ENCODE results near the gene PRRT4.
A peak's percentile ranks its signal among the peaks of the same experiment; 100 is the strongest.

PRRT4 gene

GRCh38 chr7:128356546-128357216, 4.8 kb downstream of the PRRT4 start:
- peaks cover 14% of the 10 kb centered on the region for H3K27me3 ChIP-seq
- no peak overlapping the region for H3K27ac ChIP-seq
- H3K4me3 ChIP-seq (ENCODE audit: low read depth in 1 of 2, low read length in 1 of 2): no peak overlapping the region
- H3K36me3 ChIP-seq: no peaks in the 10 kb centered on the region
- no peaks in the 10 kb centered on the region for H3K9me3 ChIP-seq
- TF ChIP-seq CTCF (IDR thresholded peaks at IDR 0.05): no peak
- H3K4me1 ChIP-seq (ENCODE audit: control insufficient read depth in 1 of 2, insufficient read depth in 1 of 2, low read depth in 1 of 2, low read length in 1 of 2): peaks cover 54 to 58% of the 10 kb centered on the region in 2 experiments

DNA sequence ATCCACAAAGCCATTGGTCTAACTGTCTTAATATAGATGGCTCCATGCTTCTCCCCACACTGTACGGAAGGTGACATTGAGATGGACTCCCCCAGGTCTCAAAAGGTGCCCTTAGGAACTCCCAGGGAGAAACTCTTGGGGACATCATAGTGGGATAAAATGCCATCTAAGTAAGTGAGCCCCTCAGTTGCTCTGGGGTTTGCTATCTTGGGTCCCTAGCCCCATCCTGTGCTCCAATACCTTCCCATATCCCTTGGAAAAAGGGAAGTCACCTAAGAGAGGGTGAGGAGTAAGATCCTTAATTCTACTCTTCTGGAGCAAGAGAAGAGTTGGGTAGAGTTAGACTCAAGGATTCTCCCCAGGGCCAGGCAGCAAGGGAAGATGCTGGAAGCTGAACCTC, 7.9 kb downstream of the PRRT4 start:
- Histone ChIP-seq H3K27me3 (peaks cover 32% of the 10 kb centered on the region), H3K27ac (no peak overlapping the region), H3K9me3 (no peaks in the 10 kb centered on the region), H3K4me1 (ENCODE audit: control insufficient read depth in 1 of 2, insufficient read depth in 1 of 2, low read depth in 1 of 2, low read length in 1 of 2) (peaks cover 36 to 40% of the 10 kb centered on the region in 2 experiments), H3K36me3 (no peaks in the 10 kb centered on the region), H3K4me3 (ENCODE audit: low read depth in 1 of 2, low read length in 1 of 2) (no peak overlapping the region)
- TF ChIP-seq CTCF (IDR thresholded peaks at IDR 0.05): no peak

GRCh38 chr7:128353189-128353588, 8.3 kb downstream of the PRRT4 start:
- peaks cover 31 to 36% of the 10 kb centered on the region in 2 experiments for H3K4me1 ChIP-seq (ENCODE audit: control insufficient read depth in 1 of 2, insufficient read depth in 1 of 2, low read depth in 1 of 2, low read length in 1 of 2)
- H3K36me3 ChIP-seq: no peaks in the 10 kb centered on the region
- no peak overlapping the region for H3K27ac ChIP-seq
- TF ChIP-seq CTCF (IDR thresholded peaks at IDR 0.05): no peak
- peaks cover 32% of the 10 kb centered on the region for H3K27me3 ChIP-seq
- H3K9me3 ChIP-seq: no peaks in the 10 kb centered on the region
- no peak overlapping the region for H3K4me3 ChIP-seq (ENCODE audit: low read depth in 1 of 2, low read length in 1 of 2)

- no peaks in the 10 kb centered on the region for H3K36me3 ChIP-seq
- H3K27ac ChIP-seq: no peak overlapping the region
- peak overlapping the region in 1 of 2 experiments; percentile 46 for H3K4me3 ChIP-seq (ENCODE audit: low read depth in 1 of 2, low read length in 1 of 2)
- TF ChIP-seq CTCF (IDR thresholded peaks at IDR 0.05): no peak
- no peaks in the 10 kb centered on the region for H3K9me3 ChIP-seq
- H3K4me1 ChIP-seq (ENCODE audit: control insufficient read depth in 1 of 2, insufficient read depth in 1 of 2, low read depth in 1 of 2, low read length in 1 of 2): peaks cover 26 to 31% of the 10 kb centered on the region in 2 experiments
- peaks cover 32% of the 10 kb centered on the region for H3K27me3 ChIP-seq
These were observed 8.9 kb downstream of the PRRT4 start for GRCh38 chr7:128352636-128353035.

- Histone ChIP-seq H3K9me3 (no peaks in the 10 kb centered on the region), H3K4me1 (ENCODE audit: control insufficient read depth in 1 of 2, insufficient read depth in 1 of 2, low read depth in 1 of 2, low read length in 1 of 2) (peaks cover 22 to 26% of the 10 kb centered on the region in 2 experiments), H3K36me3 (no peaks in the 10 kb centered on the region), H3K27ac (no peak overlapping the region), H3K4me3 (ENCODE audit: low read depth in 1 of 2, low read length in 1 of 2) (peak overlapping the region; percentile 46 to 59), H3K27me3 (peaks cover 32% of the 10 kb centered on the region)
- peak; percentile 40 for TF ChIP-seq CTCF (IDR thresholded peaks at IDR 0.05)
These were observed 9.3 kb downstream of the PRRT4 start for GRCh38 chr7:128352153-128352537.

Measured in neutrophil (primary cell).